GM21825 (cell line): ENCODE results near the gene PATE3.

Source experiments
- ATAC-seq: cut with Tn5 transposase; IDR thresholded peaks from one replicate; pipeline ENCODE4 v1.9.1; 2021; ENCODE audit warnings: mild to moderate bottlenecking, moderate library complexity; ENCODE audit not compliant: unreplicated experiment

Gene PATE3

GRCh38 chr11:125835748-125836147 is 47.8 kb downstream of the PATE3 start:
- no peak for ATAC-seq
